ENCODE data around the gene CHN2.
"Not testable (repeated sequence)": the region's sequence is repeated elsewhere in the genome, so short reads cannot be mapped to it uniquely, and the experiment has no call there.

The CHN2 gene

GRCh38 chr7:29189743-29190201, 4.8 kb upstream of the CHN2 start:
- DNase-seq (ENCODE audit: low read depth in 2 of 2): peak; percentile 29 to 35

- no peak for DNase-seq (ENCODE audit: low read depth in 2 of 2)
Measured at GRCh38 chr7:29190349-29191045, 4.1 kb upstream of the CHN2 start.

- no peak for DNase-seq (ENCODE audit: low read depth in 2 of 2)
Measured at GRCh38 chr7:29192323-29192722, 2.3 kb upstream of the CHN2 start.

GRCh38 chr7:29192811-29193210, 1.8 kb upstream of the CHN2 start:
- no peak for DNase-seq (ENCODE audit: low read depth in 2 of 2)

- DNase-seq (ENCODE audit: low read depth in 2 of 2): no peak
Measured at GRCh38 chr7:29193316-29194205, 1.0 kb upstream of the CHN2 start.

GRCh38 chr7:29194206-29194593, 375 bp upstream of the CHN2 start:
- DNase-seq (ENCODE audit: low read depth in 2 of 2): no peak

GRCh38 chr7:29196191-29196590, 1.6 kb downstream of the CHN2 start:
- no peak for DNase-seq (ENCODE audit: low read depth in 2 of 2)

- DNase-seq (ENCODE audit: low read depth in 2 of 2): no peak
Measured at GRCh38 chr7:29196971-29197595, 2.5 kb downstream of the CHN2 start.

GRCh38 chr7:29197916-29198315, 3.3 kb downstream of the CHN2 start:
- no peak for DNase-seq (ENCODE audit: low read depth in 2 of 2)

GRCh38 chr7:29199776-29200175, 5.2 kb downstream of the CHN2 start:
- no peak for DNase-seq (ENCODE audit: low read depth in 2 of 2)

- DNase-seq (ENCODE audit: low read depth in 2 of 2): no peak
Measured at GRCh38 chr7:29202651-29203069, 8.1 kb downstream of the CHN2 start.

GRCh38 chr7:29204491-29205272, 10.1 kb downstream of the CHN2 start:
- no peak for DNase-seq (ENCODE audit: low read depth in 2 of 2)

GRCh38 chr7:29207162-29207801, 12.7 kb downstream of the CHN2 start:
- DNase-seq (ENCODE audit: low read depth in 2 of 2): no peak

- DNase-seq (ENCODE audit: low read depth in 2 of 2): no peak
Measured at GRCh38 chr7:29208410-29209250, 14.1 kb downstream of the CHN2 start.

- no peak for DNase-seq (ENCODE audit: low read depth in 2 of 2)
Measured at GRCh38 chr7:29209745-29210144, 15.2 kb downstream of the CHN2 start.

GRCh38 chr7:29212736-29213135, 18.2 kb downstream of the CHN2 start:
- not testable (repeated sequence) for DNase-seq (ENCODE audit: low read depth in 2 of 2)

- no peak for DNase-seq (ENCODE audit: low read depth in 2 of 2)
Measured at GRCh38 chr7:29214056-29214455, 19.5 kb downstream of the CHN2 start.

GRCh38 chr7:29214816-29215215, 20.2 kb downstream of the CHN2 start:
- no peak for DNase-seq (ENCODE audit: low read depth in 2 of 2)

- DNase-seq (ENCODE audit: low read depth in 2 of 2): no peak
Measured at GRCh38 chr7:29216128-29216527, 21.6 kb downstream of the CHN2 start.

- no peak for DNase-seq (ENCODE audit: low read depth in 2 of 2)
Measured at GRCh38 chr7:29217113-29217512, 22.5 kb downstream of the CHN2 start.
